HG03045 (cell line): Measurements from ENCODE around the gene SLC12A1.

ENCODE experiments used
- ATAC-seq: cut with Tn5 transposase; IDR thresholded peaks from one replicate; pipeline ENCODE4 v1.9.1; 2021; ENCODE audit warnings: mild to moderate bottlenecking, moderate library complexity; ENCODE audit not compliant: unreplicated experiment

Gene SLC12A1

DNA sequence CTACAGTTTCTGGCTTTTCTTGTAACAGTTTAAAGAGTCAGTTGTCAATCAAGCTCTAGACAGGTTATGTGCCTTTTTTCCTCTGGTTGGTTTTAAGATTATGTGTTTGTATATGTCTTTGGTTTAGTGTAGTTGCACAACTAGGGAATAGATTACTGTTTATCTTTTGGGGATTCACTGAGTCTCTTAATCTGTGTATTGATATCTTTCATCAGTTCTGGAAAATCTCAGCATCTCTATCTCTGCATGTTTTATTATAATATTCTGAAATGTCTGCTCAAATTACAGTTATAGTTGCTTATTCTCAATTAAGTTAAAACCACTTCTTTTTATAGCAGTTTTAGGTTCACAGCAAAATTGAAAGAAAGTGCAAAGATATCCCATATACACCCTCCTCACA is 139.4 kb downstream of the SLC12A1 start:
- ATAC-seq: no peak

- no peak for ATAC-seq
Measured at GRCh38 chr15:48352474-48353072, 146.5 kb downstream of the SLC12A1 start.
